ENCODE measurements around the gene CACNA2D3.

CACNA2D3 gene

DNA sequence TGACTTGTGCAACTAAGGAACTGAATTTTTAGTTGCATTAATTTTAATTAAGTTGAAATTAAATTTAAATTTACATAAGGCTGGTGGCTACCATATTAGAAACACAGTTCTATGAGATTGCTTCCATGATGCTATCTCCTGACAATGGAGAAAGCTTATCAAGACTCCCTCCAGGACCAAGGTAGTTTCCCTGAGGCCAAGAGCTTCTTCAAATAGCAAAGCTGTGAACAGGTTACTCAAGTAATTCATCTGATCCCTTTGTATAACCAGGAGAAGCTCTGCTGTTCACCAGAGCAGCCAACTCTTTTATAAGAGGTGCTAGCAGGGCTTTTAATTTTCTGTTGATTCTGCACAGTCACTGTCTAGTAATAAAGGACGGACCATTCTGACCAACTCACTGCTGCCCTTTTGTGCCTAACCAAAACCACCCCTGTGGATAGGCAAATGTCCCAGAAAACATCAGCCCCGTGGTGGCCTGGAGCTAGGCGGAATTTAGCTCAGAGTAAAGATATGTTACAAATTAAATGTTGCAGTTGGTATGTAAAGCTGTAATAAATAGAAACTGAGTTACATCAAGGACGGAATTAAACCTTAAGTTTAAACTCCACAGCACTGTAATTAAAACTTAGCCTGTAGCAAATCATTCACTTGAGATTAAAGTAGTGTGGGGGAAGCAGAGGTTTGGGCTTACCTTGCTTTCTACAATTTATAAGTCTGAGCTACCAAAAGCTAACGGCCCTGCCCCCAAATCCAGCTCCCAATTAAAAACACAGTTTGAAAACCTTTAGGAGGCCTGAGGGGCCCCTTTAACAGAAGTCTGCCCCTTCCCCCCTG is 861.1 kb downstream of the CACNA2D3 start:
- TF ChIP-seq, protein P1, sequence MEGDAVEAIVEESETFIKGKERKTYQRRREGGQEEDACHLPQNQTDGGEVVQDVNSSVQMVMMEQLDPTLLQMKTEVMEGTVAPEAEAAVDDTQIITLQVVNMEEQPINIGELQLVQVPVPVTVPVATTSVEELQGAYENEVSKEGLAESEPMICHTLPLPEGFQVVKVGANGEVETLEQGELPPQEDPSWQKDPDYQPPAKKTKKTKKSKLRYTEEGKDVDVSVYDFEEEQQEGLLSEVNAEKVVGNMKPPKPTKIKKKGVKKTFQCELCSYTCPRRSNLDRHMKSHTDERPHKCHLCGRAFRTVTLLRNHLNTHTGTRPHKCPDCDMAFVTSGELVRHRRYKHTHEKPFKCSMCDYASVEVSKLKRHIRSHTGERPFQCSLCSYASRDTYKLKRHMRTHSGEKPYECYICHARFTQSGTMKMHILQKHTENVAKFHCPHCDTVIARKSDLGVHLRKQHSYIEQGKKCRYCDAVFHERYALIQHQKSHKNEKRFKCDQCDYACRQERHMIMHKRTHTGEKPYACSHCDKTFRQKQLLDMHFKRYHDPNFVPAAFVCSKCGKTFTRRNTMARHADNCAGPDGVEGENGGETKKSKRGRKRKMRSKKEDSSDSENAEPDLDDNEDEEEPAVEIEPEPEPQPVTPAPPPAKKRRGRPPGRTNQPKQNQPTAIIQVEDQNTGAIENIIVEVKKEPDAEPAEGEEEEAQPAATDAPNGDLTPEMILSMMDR (IDR thresholded peaks at IDR 0.05; ENCODE audit: insufficient read depth, missing control alignments): no peak
- no peak for DNase-seq (ENCODE audit: insufficient read length, low spot score)
- no peak for FAIRE-seq

DNA sequence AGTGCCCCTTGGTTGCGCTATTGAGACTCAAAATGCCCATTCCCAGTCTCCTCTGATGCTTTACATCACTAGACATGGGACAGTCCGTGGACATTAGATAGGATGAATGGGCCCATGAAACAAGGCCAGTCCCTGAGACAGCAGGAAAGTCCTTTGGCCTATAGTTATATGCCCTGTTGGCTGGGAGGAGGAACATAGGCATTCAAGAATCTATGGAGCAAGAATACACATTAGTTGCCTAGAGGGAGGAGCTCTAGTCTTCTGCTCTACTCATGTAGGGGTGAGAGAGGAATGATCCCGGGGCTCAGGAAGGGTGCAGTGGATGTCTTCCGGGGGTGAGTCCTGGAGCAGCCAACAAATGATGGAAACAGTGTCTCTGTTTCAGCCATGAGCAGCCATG is 863.5 kb downstream of the CACNA2D3 start:
- DNase-seq (ENCODE audit: insufficient read length, low spot score) (no peak), FAIRE-seq (no peak)
- TF ChIP-seq, protein P1 (IDR thresholded peaks at IDR 0.05; ENCODE audit: insufficient read depth, missing control alignments): no peak

DNA sequence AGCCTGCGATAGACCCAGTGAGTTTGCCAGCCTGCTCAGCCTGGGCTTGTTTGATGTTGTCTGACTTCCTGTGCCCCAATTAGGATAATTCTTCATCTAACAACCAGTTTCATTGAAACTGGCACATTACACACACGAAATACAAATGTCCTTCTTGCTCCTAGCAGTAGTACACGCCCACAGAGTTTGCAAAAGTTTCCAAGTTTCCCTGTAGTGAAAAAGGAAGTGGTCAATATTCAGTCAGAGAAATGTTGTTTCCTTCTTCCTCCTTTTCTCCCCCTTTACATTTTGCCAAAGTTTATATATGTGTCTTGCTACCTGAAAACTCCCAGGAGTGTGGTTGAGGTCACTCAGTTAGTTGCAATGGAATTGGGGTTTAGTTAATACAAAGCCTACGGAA is 863.9 kb downstream of the CACNA2D3 start:
- FAIRE-seq: no peak
- TF ChIP-seq, protein P1 (IDR thresholded peaks at IDR 0.05; ENCODE audit: insufficient read depth, missing control alignments): no peak
- no peak for DNase-seq (ENCODE audit: insufficient read length, low spot score)

DNA sequence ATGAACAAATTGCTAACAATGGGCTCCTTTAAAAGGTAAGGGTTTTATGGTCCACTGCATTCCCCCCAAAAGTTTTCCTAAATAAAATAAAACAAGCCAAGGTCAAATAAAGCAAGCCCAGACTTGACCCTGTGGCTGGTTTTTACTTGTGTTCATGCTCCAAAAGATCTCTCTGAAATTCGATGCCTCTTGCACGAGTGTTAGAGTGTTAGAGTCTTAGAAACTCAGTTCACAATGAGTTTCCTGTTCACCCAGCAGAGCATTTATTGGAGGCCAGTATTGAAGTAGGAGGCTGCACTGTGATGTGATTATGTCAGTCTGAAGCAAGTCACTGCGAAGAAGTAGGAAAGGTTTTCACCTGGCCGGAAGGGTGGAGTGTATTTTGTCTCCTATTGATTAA is 865.4 kb downstream of the CACNA2D3 start:
- TF ChIP-seq, protein P1 (IDR thresholded peaks at IDR 0.05; ENCODE audit: insufficient read depth, missing control alignments): no peak
- DNase-seq (ENCODE audit: insufficient read length, low spot score): no peak

DNA sequence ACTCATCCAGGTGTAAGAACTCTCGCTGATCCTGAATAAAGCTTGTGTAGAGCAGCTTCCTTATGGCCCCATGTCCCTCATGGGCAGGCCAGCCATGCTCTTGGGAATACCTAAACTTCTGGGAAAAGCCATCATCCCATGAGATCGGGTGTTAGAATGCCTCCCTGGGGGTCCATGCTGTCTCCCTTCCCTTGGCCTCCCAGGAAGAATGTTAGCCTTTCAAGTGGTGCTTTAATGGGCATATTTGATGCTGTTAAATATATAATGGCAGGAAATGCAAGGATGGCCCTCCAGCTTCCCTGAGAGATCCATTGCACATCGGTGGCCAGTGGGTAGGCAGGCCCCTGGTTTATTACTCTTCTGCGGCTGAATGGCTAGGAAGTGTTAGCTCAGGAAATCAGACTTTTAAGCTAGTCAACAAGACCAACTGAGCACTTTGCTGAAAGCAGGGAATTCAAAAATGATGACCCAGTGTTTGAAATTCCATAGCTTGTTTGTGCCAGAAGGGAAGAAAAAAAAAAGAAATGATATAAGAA is 866.0 kb downstream of the CACNA2D3 start:
- FAIRE-seq: no peak

More for the DNA sequence above, 865.4 kb downstream of the CACNA2D3 start:
- no peak for FAIRE-seq

DNA sequence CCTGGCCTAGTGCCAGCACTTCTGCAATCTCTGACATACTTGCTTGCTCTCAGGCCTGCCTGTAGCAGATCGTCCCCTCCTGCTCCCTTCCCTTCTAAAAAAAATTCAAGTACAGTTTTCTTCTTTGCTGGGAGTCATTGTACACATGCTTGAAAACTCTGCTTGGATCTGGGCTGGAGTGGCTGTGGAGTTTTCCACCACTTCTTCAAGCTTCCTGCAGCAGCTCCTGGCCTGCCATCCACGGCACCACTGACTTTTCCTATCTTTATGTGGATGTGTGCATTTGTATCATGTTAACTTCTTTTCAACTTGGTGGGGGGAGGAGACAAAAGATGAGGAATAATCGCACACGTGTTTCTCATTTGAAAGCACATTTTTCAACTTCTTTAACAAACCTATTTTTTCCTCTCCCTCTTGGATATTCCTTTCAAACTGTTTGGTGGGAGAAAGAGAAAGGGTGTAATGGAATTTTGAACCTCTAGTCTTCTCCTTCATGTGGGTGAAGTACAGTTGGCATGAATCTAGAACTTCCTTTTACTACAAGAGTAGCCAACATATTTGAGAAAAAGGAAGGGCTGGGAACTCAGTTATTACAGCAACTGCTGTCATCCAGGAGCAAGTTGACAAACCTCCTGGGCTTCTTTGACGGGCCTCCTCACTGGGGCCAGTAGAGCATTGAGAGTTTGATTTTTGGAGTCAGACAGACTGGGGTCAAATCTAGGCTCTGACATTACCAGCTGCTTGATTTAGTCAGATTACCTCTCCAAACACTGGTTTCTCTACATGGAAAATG is 866.7 kb downstream of the CACNA2D3 start:
- TF ChIP-seq, protein P1 (IDR thresholded peaks at IDR 0.05; ENCODE audit: insufficient read depth, missing control alignments): no peak
- FAIRE-seq (no peak), DNase-seq (ENCODE audit: insufficient read length, low spot score) (no peak)

More for the DNA sequence above, 866.0 kb downstream of the CACNA2D3 start:
- TF ChIP-seq, protein P1 (IDR thresholded peaks at IDR 0.05; ENCODE audit: insufficient read depth, missing control alignments): no peak
- no peak for DNase-seq (ENCODE audit: insufficient read length, low spot score)

All from D721Med (cell line).